ENCODE results near the gene ESRP2.

ESRP2 gene

GRCh38 chr16:68200088-68200783 lies 35.7 kb downstream of the ESRP2 start:
- FAIRE-seq, result no peak
- DNase-seq (ENCODE audit: insufficient read length), result no peak
- no peak for TF ChIP-seq TAF1 (IDR thresholded peaks at IDR 0.05; ENCODE audit: borderline replicate concordance, low read depth, low read length)
- TF ChIP-seq POLR2A (IDR thresholded peaks at IDR 0.05; ENCODE audit: low read depth, low read length), result no peak
- no peak for TF ChIP-seq POLR2AphosphoS5 (IDR thresholded peaks at IDR 0.05; ENCODE audit: low read depth, low read length)

- TF ChIP-seq POLR2AphosphoS5 (IDR thresholded peaks at IDR 0.05; ENCODE audit: low read depth, low read length) (no peak), TAF1 (IDR thresholded peaks at IDR 0.05; ENCODE audit: borderline replicate concordance, low read depth, low read length) (no peak), POLR2A (IDR thresholded peaks at IDR 0.05; ENCODE audit: low read depth, low read length) (no peak)
- FAIRE-seq (no peak), DNase-seq (ENCODE audit: insufficient read length) (no peak)
These were observed 38.7 kb downstream of the ESRP2 start for GRCh38 chr16:68197250-68197649.

GRCh38 chr16:68194251-68194650 lies 41.7 kb downstream of the ESRP2 start:
- no peak for FAIRE-seq
- no peak for DNase-seq (ENCODE audit: insufficient read length)
- TF ChIP-seq POLR2AphosphoS5 (IDR thresholded peaks at IDR 0.05; ENCODE audit: low read depth, low read length) (no peak), TAF1 (IDR thresholded peaks at IDR 0.05; ENCODE audit: borderline replicate concordance, low read depth, low read length) (no peak), POLR2A (IDR thresholded peaks at IDR 0.05; ENCODE audit: low read depth, low read length) (no peak)

- TF ChIP-seq TAF1 (IDR thresholded peaks at IDR 0.05; ENCODE audit: borderline replicate concordance, low read depth, low read length) (no peak), POLR2AphosphoS5 (IDR thresholded peaks at IDR 0.05; ENCODE audit: low read depth, low read length) (no peak), POLR2A (IDR thresholded peaks at IDR 0.05; ENCODE audit: low read depth, low read length) (no peak)
- no peak for FAIRE-seq
- no peak for DNase-seq (ENCODE audit: insufficient read length)
These were observed 45.0 kb downstream of the ESRP2 start for GRCh38 chr16:68190736-68191510.

GRCh38 chr16:68190081-68190480 lies 45.8 kb downstream of the ESRP2 start:
- DNase-seq (ENCODE audit: insufficient read length), result no peak
- FAIRE-seq, result no peak
- TF ChIP-seq POLR2A (IDR thresholded peaks at IDR 0.05; ENCODE audit: low read depth, low read length) (no peak), POLR2AphosphoS5 (IDR thresholded peaks at IDR 0.05; ENCODE audit: low read depth, low read length) (no peak), TAF1 (IDR thresholded peaks at IDR 0.05; ENCODE audit: borderline replicate concordance, low read depth, low read length) (no peak)

GRCh38 chr16:68188170-68188569 lies 47.8 kb downstream of the ESRP2 start:
- no peak for TF ChIP-seq POLR2A (IDR thresholded peaks at IDR 0.05; ENCODE audit: low read depth, low read length)
- DNase-seq (ENCODE audit: insufficient read length) (no peak), FAIRE-seq (no peak)

GRCh38 chr16:68187505-68187904 lies 48.4 kb downstream of the ESRP2 start:
- TF ChIP-seq POLR2AphosphoS5 (IDR thresholded peaks at IDR 0.05; ENCODE audit: low read depth, low read length), result no peak
- no peak for TF ChIP-seq POLR2A (IDR thresholded peaks at IDR 0.05; ENCODE audit: low read depth, low read length)
- TF ChIP-seq TAF1 (IDR thresholded peaks at IDR 0.05; ENCODE audit: borderline replicate concordance, low read depth, low read length), result no peak
- no peak for FAIRE-seq
- DNase-seq (ENCODE audit: insufficient read length), result no peak

- DNase-seq (ENCODE audit: insufficient read length), result no peak
- TF ChIP-seq POLR2AphosphoS5 (IDR thresholded peaks at IDR 0.05; ENCODE audit: low read depth, low read length), result no peak
- no peak for TF ChIP-seq TAF1 (IDR thresholded peaks at IDR 0.05; ENCODE audit: borderline replicate concordance, low read depth, low read length)
- TF ChIP-seq POLR2A (IDR thresholded peaks at IDR 0.05; ENCODE audit: low read depth, low read length), result no peak
- FAIRE-seq, result no peak
These were observed 49.0 kb downstream of the ESRP2 start for GRCh38 chr16:68186877-68187276.

GRCh38 chr16:68183046-68183445 lies 52.9 kb downstream of the ESRP2 start:
- TF ChIP-seq TAF1 (IDR thresholded peaks at IDR 0.05; ENCODE audit: borderline replicate concordance, low read depth, low read length), result no peak
- TF ChIP-seq POLR2A (IDR thresholded peaks at IDR 0.05; ENCODE audit: low read depth, low read length), result no peak
- DNase-seq (ENCODE audit: insufficient read length) (no peak), FAIRE-seq (no peak)

- no peak for TF ChIP-seq TAF1 (IDR thresholded peaks at IDR 0.05; ENCODE audit: borderline replicate concordance, low read depth, low read length)
- no peak for FAIRE-seq
- no peak for DNase-seq (ENCODE audit: insufficient read length)
These were observed 56.1 kb downstream of the ESRP2 start for GRCh38 chr16:68179855-68180254.

- TF ChIP-seq POLR2AphosphoS5 (IDR thresholded peaks at IDR 0.05; ENCODE audit: low read depth, low read length) (no peak), TAF1 (IDR thresholded peaks at IDR 0.05; ENCODE audit: borderline replicate concordance, low read depth, low read length) (no peak), POLR2A (IDR thresholded peaks at IDR 0.05; ENCODE audit: low read depth, low read length) (no peak)
- DNase-seq (ENCODE audit: insufficient read length), result no peak
- no peak for FAIRE-seq
These were observed 56.6 kb downstream of the ESRP2 start for GRCh38 chr16:68179196-68179795.

Measured in GM12892 (cell line).